Measurements from ENCODE around the gene OBSL1. TPM values are rescaled to one million over a fixed set of nuclear protein-coding genes. Genes with fewer than 3 reads are reported as not detected.

Gene OBSL1
- polyA plus RNA-seq, 2 donors: 19.9 to 28.6 TPM

GRCh38 chr2:219502618-219503017 lies 68.7 kb downstream of the OBSL1 start:
- H3K27me3 ChIP-seq (ENCODE audit: control insufficient read depth in 1 of 2, insufficient read depth in 2 of 2, low read length in 2 of 2): no peaks in the 10 kb centered on the region
- H3K27ac ChIP-seq (ENCODE audit: low read depth in 2 of 2, low read length in 1 of 2): no peak overlapping the region
- no peak overlapping the region for H3K4me3 ChIP-seq (ENCODE audit: low read depth in 1 of 2, low read length in 2 of 2)
- H3K4me1 ChIP-seq (ENCODE audit: control insufficient read depth in 2 of 2, insufficient read depth in 2 of 2, low read length in 1 of 2): peaks cover 0 to 5% of the 10 kb centered on the region in 2 donors
- no peaks in the 10 kb centered on the region for H3K9me3 ChIP-seq (ENCODE audit: control insufficient read depth in 2 of 2, insufficient read depth in 1 of 2, low read depth in 1 of 2, low read length in 1 of 2)
- H3K36me3 ChIP-seq (ENCODE audit: control insufficient read depth in 2 of 2, insufficient read depth in 2 of 2, low read length in 1 of 2): peaks cover 0 to 23% of the 10 kb centered on the region in 2 donors

- H3K27ac ChIP-seq (ENCODE audit: low read depth in 2 of 2, low read length in 1 of 2): no peak overlapping the region
- H3K9me3 ChIP-seq (ENCODE audit: control insufficient read depth in 2 of 2, insufficient read depth in 1 of 2, low read depth in 1 of 2, low read length in 1 of 2): no peaks in the 10 kb centered on the region
- peaks cover 0 to 3% of the 10 kb centered on the region in 2 donors for H3K27me3 ChIP-seq (ENCODE audit: control insufficient read depth in 1 of 2, insufficient read depth in 2 of 2, low read length in 2 of 2)
- H3K4me3 ChIP-seq (ENCODE audit: low read depth in 1 of 2, low read length in 2 of 2): no peak overlapping the region
- H3K36me3 ChIP-seq (ENCODE audit: control insufficient read depth in 2 of 2, insufficient read depth in 2 of 2, low read length in 1 of 2): peaks cover 0 to 23% of the 10 kb centered on the region in 2 donors
- peaks cover 0 to 9% of the 10 kb centered on the region in 2 donors for H3K4me1 ChIP-seq (ENCODE audit: control insufficient read depth in 2 of 2, insufficient read depth in 2 of 2, low read length in 1 of 2)
- WGBS, 2 donors: 92 to 95% methylated on average over 14 of the region's 14 CpGs
These were observed 69.5 kb downstream of the OBSL1 start for GRCh38 chr2:219501849-219502248.

Other genes with a start within 250 kb of the OBSL1 start
- gene RESP18, start 238.8 kb downstream of the OBSL1 start, polyA plus RNA-seq: not detected
- 10 to 100 TPM; 46.2 to 49.6 TPM for gene DNPEP, start 183.6 kb downstream of the OBSL1 start, polyA plus RNA-seq
- 100 to 1,000 TPM; 672 to 686 TPM for gene DES, start 153.2 kb downstream of the OBSL1 start, polyA plus RNA-seq
- gene SPEG, start 136.7 kb downstream of the OBSL1 start, polyA plus RNA-seq: 10 to 100 TPM; 22.3 to 37.7 TPM
- 10 to 100 TPM; 18.4 to 25.5 TPM for gene GMPPA, start 72.6 kb downstream of the OBSL1 start, polyA plus RNA-seq
- gene ASIC4, start 57.1 kb downstream of the OBSL1 start, polyA plus RNA-seq: under 1 TPM; 0.01 to 0.02 TPM
- 10 to 100 TPM; 10.1 to 20.2 TPM for gene CHPF, start 27.7 kb downstream of the OBSL1 start, polyA plus RNA-seq
- gene TMEM198, start 27.5 kb downstream of the OBSL1 start, polyA plus RNA-seq: 1 to 10 TPM; 1.6 to 1.7 TPM
- gene INHA, start 771 bp upstream of the OBSL1 start, polyA plus RNA-seq: under 1 TPM; 0.24 to 0.71 TPM
- 10 to 100 TPM; 17.0 to 25.5 TPM for gene STK11IP, start 26.3 kb upstream of the OBSL1 start, polyA plus RNA-seq
- 1 to 10 TPM; 2.0 to 2.5 TPM for gene SLC4A3, start 56.1 kb upstream of the OBSL1 start, polyA plus RNA-seq

All from esophagus (tissue), 2 donors.